ENCODE data around the gene MARCHF2. TPM values are rescaled to one million over a fixed set of nuclear protein-coding genes. Genes with fewer than 3 reads are reported as not detected.

The MARCHF2 gene
- total RNA-seq, 1 experiment from 2014 or later = 27.5 TPM

DNA sequence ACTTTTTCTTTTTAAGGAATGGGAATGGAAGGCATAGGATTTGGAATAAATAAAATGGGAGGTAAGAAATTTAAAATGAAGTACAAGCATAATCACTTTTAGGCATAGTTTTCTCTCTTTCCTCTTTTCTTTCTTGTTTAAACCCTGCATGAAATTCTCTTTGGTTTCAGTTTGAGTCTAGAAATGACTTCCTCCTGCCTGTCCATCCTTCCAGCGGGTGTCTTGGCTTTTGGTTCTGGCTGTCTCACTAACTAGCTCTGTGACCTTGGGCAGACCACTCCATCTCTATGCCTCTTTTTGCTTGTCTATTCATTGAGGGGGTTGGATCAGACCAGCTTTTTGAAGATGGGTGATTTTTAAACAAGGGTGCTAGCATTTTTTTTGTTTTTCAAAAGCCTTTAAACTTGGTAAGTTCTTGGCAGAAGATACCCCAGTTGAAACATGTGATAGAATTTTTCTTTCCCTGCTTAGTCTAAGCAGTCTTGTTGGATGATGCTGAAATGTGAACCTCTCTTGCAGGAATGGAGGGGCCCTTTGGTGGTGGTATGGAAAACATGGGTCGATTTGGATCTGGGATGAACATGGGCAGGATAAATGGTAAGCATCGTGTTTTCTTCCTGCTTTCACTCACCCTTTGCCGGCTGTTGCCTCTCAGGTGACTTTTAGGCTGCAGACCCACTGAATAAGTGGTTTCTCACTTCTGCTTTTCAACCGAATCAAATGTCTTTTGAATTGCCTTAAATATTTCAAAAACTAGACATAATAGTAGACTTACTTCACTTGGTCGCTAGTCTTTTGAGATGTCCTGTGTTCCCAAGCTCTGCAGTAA is 60.8 kb downstream of the MARCHF2 start:
- Histone ChIP-seq H4K8ac (replicated peaks; ENCODE audit: insufficient read length, low read depth, low read length) (no peak overlapping the region), H2BK12ac (ENCODE audit: insufficient read length, low read depth, low read length) (no peak overlapping the region), H3K23me2 (ENCODE audit: insufficient read length, low read depth, low read length, poor library complexity, severe bottlenecking) (no peaks in the 10 kb centered on the region), H3K14ac (ENCODE audit: insufficient read depth, low read length) (no peak overlapping the region), H3T11ph (ENCODE audit: low read length) (no peak overlapping the region), H3K4me2 (ENCODE audit: insufficient read depth, insufficient read length, low read length) (no peak overlapping the region), H2BK20ac (ENCODE audit: low read depth, low read length, poor library complexity, severe bottlenecking) (no peak overlapping the region), H3K27ac (ENCODE audit: insufficient read length, low read depth, low read length) (no peak overlapping the region), H4K20me1 (ENCODE audit: control insufficient read depth, insufficient read depth, insufficient read length) (no peaks in the 10 kb centered on the region), H4K91ac (ENCODE audit: insufficient read length, low read depth, low read length) (no peak overlapping the region), H3K79me1 (ENCODE audit: insufficient read depth, low read depth, low read length, poor library complexity, severe bottlenecking) (peaks cover 5% of the 10 kb centered on the region), H3K9ac (ENCODE audit: extremely low read depth, insufficient read length, low read length) (no peak overlapping the region), H3K9me3 (ENCODE audit: control insufficient read depth, low read depth, low read length) (no peaks in the 10 kb centered on the region), H3K23ac (ENCODE audit: insufficient read length, low read depth, low read length) (no peak overlapping the region), H3K56ac (ENCODE audit: insufficient read length, low read depth, low read length) (no peak overlapping the region), H3K18ac (ENCODE audit: insufficient read length, low read depth, low read length) (no peak overlapping the region), H2AFZ (ENCODE audit: low read length) (no peak overlapping the region), H3K79me2 (ENCODE audit: insufficient read depth, low read length) (peaks cover 40% of the 10 kb centered on the region; the same call in 1 of the 2 replicates), H2BK5ac (ENCODE audit: insufficient read length, low read length) (no peak overlapping the region), H2BK15ac (ENCODE audit: low read depth, low read length) (no peak overlapping the region), H4K5ac (ENCODE audit: insufficient read length, low read depth, low read length) (no peak overlapping the region), H3K4ac (ENCODE audit: low read depth, low read length) (no peak overlapping the region), H3K4me1 (ENCODE audit: insufficient read depth, low read length) (no peaks in the 10 kb centered on the region), H3K27me3 (ENCODE audit: insufficient read depth, low read length) (no peaks in the 10 kb centered on the region), H2BK120ac (ENCODE audit: low read depth, low read length, poor library complexity, severe bottlenecking) (no peak overlapping the region), H2AK5ac (ENCODE audit: insufficient read length, low read length) (no peak overlapping the region)
- 0 out of 4 replicates have a peak, but pooled peaks cover 0 to 6% of the 10 kb centered on the region in 2 experiments for H3K4me1 Mint-ChIP-seq
- peaks cover 70 to 93% (median 93%) of the 10 kb centered on the region in 3 experiments for H3K36me3 Mint-ChIP-seq (ENCODE audit: insufficient read depth in 1 of 3, low read depth in 3 of 3)
- no peaks in the 10 kb centered on the region for H3K9me3 Mint-ChIP-seq
- no peak for DNase-seq
- H3K27ac Mint-ChIP-seq = peak overlapping the region; percentile 14 to 45 (median 27); a peak in 3 of 7 replicates
- no peak overlapping the region for H3K4me3 Mint-ChIP-seq
- no CpG with 5 or more reads among the region's 6 CpGs for WGBS (ENCODE audit: extremely low coverage, insufficient read length, low lambda C conversion rate)
- H3K27me3 Mint-ChIP-seq (ENCODE audit: low read depth) = no peaks in the 10 kb centered on the region; the same call in 1 of the 2 replicates
- TF ChIP-seq, protein P1, sequence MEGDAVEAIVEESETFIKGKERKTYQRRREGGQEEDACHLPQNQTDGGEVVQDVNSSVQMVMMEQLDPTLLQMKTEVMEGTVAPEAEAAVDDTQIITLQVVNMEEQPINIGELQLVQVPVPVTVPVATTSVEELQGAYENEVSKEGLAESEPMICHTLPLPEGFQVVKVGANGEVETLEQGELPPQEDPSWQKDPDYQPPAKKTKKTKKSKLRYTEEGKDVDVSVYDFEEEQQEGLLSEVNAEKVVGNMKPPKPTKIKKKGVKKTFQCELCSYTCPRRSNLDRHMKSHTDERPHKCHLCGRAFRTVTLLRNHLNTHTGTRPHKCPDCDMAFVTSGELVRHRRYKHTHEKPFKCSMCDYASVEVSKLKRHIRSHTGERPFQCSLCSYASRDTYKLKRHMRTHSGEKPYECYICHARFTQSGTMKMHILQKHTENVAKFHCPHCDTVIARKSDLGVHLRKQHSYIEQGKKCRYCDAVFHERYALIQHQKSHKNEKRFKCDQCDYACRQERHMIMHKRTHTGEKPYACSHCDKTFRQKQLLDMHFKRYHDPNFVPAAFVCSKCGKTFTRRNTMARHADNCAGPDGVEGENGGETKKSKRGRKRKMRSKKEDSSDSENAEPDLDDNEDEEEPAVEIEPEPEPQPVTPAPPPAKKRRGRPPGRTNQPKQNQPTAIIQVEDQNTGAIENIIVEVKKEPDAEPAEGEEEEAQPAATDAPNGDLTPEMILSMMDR (conservative IDR thresholded peaks at IDR 0.05) = no peak

All from H9 (cell line).